NT2/D1 (cell line): ENCODE data around the gene DNAJC17.

Experiments
- DNase-seq: peaks from one replicate; pipeline ENCODE4 v3.0.0-alpha.2; 2011; ENCODE audit warnings: low read depth, low spot score
- H3K27me3 ChIP-seq: 2 replicates; pipeline ENCODE4 v1.6.0; 2011; ENCODE audit warnings: mild to moderate bottlenecking; ENCODE audit not compliant: insufficient read length, insufficient read depth
- H3K36me3 ChIP-seq: 2 replicates; pipeline ENCODE4 v1.6.1; 2011; ENCODE audit warnings: mild to moderate bottlenecking, low read length, mixed read lengths; ENCODE audit not compliant: insufficient read depth, insufficient read length
- H3K4me1 ChIP-seq: 2 replicates; pipeline ENCODE4 v1.5.1; 2011; ENCODE audit not compliant: insufficient read depth, insufficient read length
- H3K4me3 ChIP-seq: 2 replicates; pipeline ENCODE4 v1.5.1; 2011; ENCODE audit warnings: low read depth; ENCODE audit not compliant: insufficient read length
- H3K9ac ChIP-seq: 2 replicates; pipeline ENCODE4 v1.6.0; 2011; ENCODE audit warnings: low read depth; ENCODE audit not compliant: insufficient read length
- H3K9me3 ChIP-seq: 2 replicates; pipeline ENCODE4 v1.5.1; 2011; ENCODE audit warnings: mild to moderate bottlenecking, low read length; ENCODE audit not compliant: insufficient read depth
- SUZ12 ChIP-seq: IDR thresholded peaks from 2 replicates; pipeline ENCODE4 v1.6.1; 2011; ENCODE audit not compliant: insufficient read length, insufficient read depth; ENCODE audit errors: extremely low read depth
- YY1 ChIP-seq: IDR thresholded peaks from 2 replicates; pipeline ENCODE4 v1.6.1; 2011; ENCODE audit not compliant: insufficient read length, insufficient read depth
- ZNF274 ChIP-seq: IDR thresholded peaks from 2 replicates; pipeline ENCODE4 v1.6.1; 2011; ENCODE audit warnings: mild to moderate bottlenecking, low read depth, low read length

DNAJC17 gene

DNA sequence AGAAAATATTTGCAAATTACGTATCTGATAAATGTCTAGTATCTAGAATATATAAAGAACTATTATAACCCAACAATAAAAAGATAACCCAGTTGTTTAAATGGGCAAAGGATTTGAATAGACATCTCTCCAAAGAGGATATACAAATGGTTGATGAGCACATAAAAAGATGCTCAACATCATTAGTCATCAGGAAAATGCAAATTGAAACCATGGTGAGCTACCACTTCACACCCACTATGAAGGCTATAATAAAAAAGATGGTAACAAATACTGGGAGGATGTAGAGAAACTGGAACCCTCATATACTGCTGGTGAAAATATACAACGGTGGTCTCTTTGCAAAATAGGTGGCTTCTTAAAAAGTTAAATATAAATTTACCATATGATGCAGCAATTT, 84.3 kb downstream of the DNAJC17 start:
- H3K9me3 ChIP-seq, result no peaks in the 10 kb centered on the region
- DNase-seq, result no peak
- H3K4me1 ChIP-seq, result no peaks in the 10 kb centered on the region
- H3K9ac ChIP-seq, result no peak overlapping the region
- peaks cover 20% of the 10 kb centered on the region for H3K36me3 ChIP-seq
- no peaks in the 10 kb centered on the region for H3K27me3 ChIP-seq
- H3K4me3 ChIP-seq, result no peak overlapping the region
- TF ChIP-seq ZNF274, result no peak
- no peak for TF ChIP-seq YY1
- no peak for TF ChIP-seq SUZ12

DNA sequence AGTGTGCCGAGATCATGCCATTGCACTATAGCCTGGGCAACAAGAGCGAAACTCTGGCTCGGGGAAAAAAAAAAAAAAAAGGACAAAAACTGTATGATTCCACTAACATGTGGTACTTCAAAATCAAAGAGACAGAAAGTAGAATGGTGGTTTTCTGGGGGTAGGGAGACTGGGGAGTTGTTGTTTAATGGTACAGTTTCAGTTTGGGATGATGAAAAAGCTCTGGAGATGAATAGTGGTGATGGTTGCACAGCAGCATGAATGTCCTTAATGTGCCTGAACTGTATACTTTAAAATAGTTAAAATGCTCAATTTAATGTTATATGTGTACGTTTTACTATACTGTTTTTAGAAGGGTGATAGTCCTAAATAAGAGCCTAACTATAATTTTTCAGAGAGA, 84.9 kb downstream of the DNAJC17 start:
- H3K9ac ChIP-seq, result no peak overlapping the region
- DNase-seq, result no peak
- no peaks in the 10 kb centered on the region for H3K4me1 ChIP-seq
- TF ChIP-seq SUZ12, result no peak
- TF ChIP-seq YY1, result no peak
- TF ChIP-seq ZNF274, result no peak
- H3K27me3 ChIP-seq, result no peaks in the 10 kb centered on the region
- no peak overlapping the region for H3K4me3 ChIP-seq
- H3K9me3 ChIP-seq, result no peaks in the 10 kb centered on the region
- H3K36me3 ChIP-seq, result peaks cover 19% of the 10 kb centered on the region

DNA sequence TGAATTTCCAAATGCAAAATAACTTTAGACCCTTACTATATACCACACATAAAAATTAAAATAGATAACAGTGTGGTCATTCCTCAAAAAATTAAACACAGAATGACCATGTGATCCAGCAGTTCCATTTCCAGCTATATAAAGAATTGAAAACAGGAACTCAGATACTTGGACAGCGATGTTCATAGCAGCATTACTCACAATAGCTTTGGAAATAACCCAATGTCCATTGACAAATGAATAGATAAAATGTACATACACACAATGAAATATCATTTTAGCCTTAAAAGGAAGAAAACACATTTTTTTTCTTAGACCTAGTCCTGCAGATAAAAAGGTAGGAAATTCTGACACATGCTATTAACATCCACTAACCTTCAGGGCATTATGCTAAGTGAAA, 85.6 kb downstream of the DNAJC17 start:
- Histone ChIP-seq H3K9ac (no peak overlapping the region), H3K9me3 (no peaks in the 10 kb centered on the region), H3K4me3 (no peak overlapping the region), H3K4me1 (no peaks in the 10 kb centered on the region), H3K27me3 (no peaks in the 10 kb centered on the region), H3K36me3 (peaks cover 17% of the 10 kb centered on the region)
- TF ChIP-seq YY1 (no peak), SUZ12 (no peak), ZNF274 (no peak)
- DNase-seq, result no peak

DNA sequence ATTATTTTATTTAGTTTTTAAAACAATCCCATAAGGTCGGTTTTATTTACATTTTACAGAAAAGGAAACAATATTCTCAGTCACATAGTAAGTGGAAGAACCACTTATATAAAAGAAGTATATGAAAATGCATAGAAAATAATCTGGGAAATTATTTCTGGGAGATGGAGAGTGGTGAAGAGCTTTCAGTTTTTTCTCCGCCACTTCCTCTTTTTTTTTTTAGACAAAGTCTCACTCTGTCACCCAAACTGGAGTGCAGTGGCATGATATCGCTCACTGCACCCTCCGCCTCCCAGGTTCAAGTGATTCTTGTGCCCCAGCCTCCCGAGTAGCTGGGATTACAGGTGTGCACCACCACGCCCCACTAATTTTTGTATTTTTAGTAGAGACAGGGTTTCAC, 91.1 kb downstream of the DNAJC17 start:
- peaks cover 30% of the 10 kb centered on the region for H3K36me3 ChIP-seq
- H3K9me3 ChIP-seq, result no peaks in the 10 kb centered on the region
- H3K4me3 ChIP-seq, result no peak overlapping the region
- DNase-seq, result no peak
- H3K4me1 ChIP-seq, result no peaks in the 10 kb centered on the region
- no peaks in the 10 kb centered on the region for H3K27me3 ChIP-seq
- no peak overlapping the region for H3K9ac ChIP-seq
- TF ChIP-seq YY1, result no peak
- TF ChIP-seq ZNF274, result no peak
- TF ChIP-seq SUZ12, result no peak
